GM19238 (cell line): ENCODE measurements around the gene DOCK2.
"Not testable (repeated sequence)": the region's sequence is repeated elsewhere in the genome, so short reads cannot be mapped to it uniquely, and the experiment has no call there.

Experiments used
- DNase-seq: peaks from one replicate; pipeline ENCODE4 v3.0.0; 2011; ENCODE audit warnings: low spot score; ENCODE audit not compliant: insufficient read length

Gene DOCK2

DNA sequence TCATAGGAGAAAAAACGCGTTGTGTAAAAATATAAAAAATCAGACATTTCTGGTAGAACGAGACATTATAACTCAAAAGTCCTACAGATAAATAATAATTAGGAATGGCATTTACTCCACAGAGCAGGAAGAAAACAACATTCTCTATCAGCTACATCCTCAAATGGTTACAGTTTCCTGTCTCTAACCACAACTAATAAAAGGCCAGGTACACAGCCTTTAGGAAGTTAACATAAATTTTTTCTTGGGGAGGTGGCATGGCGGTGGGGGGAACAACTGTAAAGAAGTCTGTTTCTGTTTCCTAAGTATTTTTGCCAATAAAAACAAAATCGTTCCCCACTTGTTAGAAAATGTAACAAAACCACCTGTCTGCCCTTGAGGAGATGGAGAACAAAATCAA, 298.7 kb downstream of the DOCK2 start:
- no peak for DNase-seq

GRCh38 chr5:169938439-169938838, 301.4 kb downstream of the DOCK2 start:
- no peak for DNase-seq

DNA sequence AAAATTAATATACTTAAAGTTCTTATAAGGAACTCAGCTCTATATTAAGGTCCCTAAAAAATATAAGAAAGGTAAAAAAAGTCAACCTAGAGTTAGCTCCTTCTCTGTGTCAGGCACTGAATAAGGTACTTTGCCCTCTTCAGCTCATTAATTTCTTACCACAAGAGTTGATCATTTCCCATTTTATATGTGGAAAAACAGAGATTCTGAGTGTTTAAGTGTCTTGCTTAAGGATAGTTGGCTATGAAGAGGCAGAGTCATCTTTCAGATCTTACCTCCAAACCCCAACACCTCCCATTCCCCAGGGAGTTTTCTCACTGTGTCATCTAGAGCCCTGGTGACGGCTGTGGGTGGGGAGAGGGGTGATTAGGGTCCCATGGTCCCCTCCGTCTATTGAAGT, 302.7 kb downstream of the DOCK2 start:
- no peak for DNase-seq

DNA sequence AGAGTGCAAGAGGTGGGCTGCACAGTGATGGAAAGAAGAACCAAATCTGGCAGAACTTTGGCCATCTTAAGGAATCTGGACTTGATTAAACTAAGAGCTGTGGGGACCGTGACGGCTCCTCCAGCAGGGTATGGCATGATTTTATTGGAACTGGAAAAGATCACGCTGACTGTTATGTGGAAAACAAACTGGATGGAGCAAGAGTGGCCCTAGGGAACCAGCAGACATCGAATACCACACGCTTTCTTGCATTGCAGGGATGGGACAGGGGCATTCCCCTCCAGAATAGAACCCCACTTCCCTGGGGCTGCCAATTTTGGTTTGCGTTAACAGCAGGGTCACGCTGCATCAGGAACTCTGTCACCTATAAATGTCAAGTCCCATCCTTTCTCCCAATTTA, 304.5 kb downstream of the DOCK2 start:
- DNase-seq = no peak

GRCh38 chr5:169942181-169942580, 305.1 kb downstream of the DOCK2 start:
- no peak for DNase-seq

DNA sequence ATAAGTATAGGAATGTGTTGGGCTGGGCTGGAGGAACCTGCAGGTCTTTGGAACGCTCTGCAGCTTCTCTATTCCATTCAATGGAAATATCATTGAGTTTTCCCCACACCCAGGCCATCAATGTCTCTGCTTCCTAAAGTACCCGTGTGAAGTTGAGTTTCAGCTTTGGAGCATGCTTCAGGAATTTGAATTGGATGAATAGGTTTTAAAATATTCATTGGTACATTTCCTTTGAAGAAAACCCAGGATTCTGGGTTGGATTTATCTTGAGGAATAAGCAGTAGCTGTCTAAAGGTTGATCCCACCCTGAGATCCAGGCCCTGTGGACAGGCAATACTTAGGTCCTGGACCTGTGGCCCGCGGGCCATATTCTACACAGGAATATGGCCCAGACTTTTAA, 306.0 kb downstream of the DOCK2 start:
- DNase-seq = no peak

DNA sequence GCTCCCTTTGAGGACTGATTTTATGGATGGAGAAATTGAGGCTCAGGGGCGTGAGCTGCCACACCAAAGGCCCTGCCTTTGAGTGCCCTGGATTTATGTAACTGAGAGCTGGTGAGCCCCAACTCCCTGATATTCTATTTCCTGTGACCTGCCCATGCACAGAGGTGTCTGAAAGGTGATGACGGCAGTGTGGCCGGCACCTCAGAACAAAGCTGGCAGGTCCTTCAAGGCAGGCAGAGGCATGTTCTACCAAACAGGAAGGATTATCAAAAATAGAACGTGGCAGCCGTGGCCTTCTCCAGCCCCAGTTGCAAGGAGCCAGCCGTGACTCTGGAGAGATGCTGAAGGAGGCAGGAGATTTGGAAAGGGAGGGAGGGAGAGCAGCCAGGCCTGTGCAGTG, 307.0 kb downstream of the DOCK2 start:
- no peak for DNase-seq

DNA sequence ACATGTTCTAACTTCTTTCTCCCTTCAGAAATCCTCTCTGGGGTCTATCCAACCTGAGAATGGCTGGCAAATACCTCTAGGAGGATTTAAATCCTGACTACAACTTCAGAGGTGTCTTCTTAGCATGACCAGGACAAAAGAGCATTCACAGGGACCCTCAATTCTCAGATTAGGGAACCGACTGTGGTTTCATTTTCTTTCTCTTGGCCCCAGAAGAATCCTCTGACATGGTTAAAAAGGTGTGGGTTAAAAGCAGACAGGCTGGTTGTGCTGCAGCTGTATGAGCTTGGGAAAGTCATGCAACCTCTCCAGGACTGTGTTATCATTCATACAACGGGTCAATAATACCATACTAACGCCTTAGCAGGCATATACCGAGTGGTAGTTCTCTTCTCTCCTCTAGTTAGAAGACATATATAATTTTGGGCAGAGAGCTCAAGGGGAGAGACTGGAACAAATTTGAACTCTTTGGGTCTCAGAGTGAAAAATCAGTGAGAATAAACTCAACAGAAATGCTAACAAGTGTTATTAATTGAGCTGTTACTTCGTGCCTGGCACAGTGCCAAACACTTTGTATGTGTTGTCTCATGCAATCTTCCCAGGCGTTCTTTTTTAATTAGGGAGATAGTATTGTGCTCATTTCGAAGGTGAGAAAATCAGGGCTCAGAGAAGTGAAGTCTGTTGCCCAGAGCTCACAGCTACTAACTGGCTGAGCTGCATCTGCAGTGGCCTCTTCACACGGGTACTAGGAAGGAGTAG, 308.0 kb downstream of the DOCK2 start:
- no peak for DNase-seq

DNA sequence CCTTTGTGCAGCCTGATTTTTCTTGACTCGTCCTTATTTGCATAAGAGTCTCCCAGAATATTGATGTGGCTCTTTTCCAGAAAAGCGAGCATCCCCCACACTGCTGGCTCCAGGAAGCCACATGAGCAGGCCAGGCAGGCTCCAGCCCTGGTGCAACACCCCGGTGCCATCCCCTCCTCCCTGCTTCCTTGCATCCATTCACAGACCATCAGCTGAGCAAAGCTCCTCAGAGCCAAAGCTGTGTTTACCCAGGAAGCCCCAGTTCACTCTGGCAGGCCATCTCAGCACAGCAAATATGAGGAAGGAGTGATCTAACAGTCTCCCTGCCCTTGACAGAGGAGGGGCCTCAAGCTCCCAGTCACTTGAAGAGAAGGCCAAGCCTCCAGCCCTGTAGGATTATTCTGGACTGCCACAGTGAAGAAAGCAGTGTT, 308.8 kb downstream of the DOCK2 start:
- no peak for DNase-seq

GRCh38 chr5:169946743-169947295, 309.7 kb downstream of the DOCK2 start:
- DNase-seq = no peak

- no peak for DNase-seq
Measured at GRCh38 chr5:169950333-169950732, 313.3 kb downstream of the DOCK2 start.

GRCh38 chr5:169953196-169953595, 316.1 kb downstream of the DOCK2 start:
- not testable (repeated sequence) for DNase-seq

DNA sequence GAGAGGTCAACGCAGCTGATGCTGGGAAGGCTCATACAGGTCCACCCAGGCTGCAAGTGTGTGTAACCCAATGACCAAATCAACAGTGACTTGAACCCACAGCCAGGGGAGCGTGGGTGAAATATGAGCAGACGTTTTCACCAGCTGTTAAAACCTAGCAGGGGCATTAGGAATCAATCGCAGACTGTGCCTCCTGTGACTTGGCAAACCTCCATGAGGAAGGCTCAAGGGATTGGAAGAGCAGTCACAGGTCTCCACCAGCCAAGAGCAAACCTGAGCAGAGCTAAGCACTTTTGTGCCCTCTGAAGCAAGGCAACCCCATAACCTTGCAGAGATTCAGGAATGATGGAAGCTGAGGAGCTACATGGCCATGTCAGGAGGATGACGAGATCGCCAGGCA, 317.7 kb downstream of the DOCK2 start:
- DNase-seq = no peak

GRCh38 chr5:169956126-169956525, 319.1 kb downstream of the DOCK2 start:
- no peak for DNase-seq

GRCh38 chr5:169956756-169957155, 319.7 kb downstream of the DOCK2 start:
- DNase-seq = no peak

DNA sequence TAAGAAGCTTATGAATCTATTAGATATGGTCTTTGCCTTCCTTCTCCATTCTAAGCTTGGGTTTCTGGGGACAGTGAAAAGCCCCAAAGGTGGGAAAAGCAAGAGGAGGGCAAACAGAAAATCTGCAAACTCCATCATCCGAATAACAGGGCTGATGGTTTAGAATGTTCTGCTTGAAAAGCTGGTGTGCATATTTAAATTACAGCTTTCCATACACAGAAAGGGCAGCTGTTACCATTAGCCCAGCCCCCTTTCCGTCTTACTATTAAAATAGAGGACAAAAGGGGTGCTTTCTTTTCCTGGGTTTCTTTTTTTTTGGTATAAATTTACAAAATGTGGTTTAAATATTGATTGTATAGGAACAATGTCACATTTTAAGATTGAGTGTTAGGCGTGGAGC, 321.2 kb downstream of the DOCK2 start:
- DNase-seq = no peak

DNA sequence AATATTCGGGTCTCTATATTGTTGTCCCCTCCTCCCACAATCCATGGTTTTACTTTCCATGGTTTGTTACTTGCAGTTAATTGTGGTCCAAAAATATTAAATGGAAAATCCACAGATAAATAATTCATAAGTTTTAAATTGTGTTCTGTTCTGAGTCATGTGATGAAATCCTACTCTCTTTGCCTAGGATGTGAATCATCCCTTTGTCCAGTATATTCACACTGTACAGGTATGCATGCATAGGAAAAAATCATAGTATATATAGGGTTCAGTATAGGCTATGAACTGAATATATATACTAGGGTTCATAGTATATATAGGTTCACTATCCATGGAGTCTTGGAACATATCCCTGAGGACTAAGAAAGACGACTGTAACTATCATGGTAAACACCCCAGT, 323.6 kb downstream of the DOCK2 start:
- DNase-seq = no peak

GRCh38 chr5:169964246-169964645, 327.2 kb downstream of the DOCK2 start:
- no peak for DNase-seq

GRCh38 chr5:169970339-169970738, 333.3 kb downstream of the DOCK2 start:
- DNase-seq = no peak

- DNase-seq = no peak
Measured at GRCh38 chr5:169970911-169971765, 334.1 kb downstream of the DOCK2 start.

GRCh38 chr5:169971780-169972179, 334.7 kb downstream of the DOCK2 start:
- DNase-seq = no peak

GRCh38 chr5:169973056-169973455, 336.0 kb downstream of the DOCK2 start:
- no peak for DNase-seq
